ENCODE data around the gene GLI1.

DNA sequence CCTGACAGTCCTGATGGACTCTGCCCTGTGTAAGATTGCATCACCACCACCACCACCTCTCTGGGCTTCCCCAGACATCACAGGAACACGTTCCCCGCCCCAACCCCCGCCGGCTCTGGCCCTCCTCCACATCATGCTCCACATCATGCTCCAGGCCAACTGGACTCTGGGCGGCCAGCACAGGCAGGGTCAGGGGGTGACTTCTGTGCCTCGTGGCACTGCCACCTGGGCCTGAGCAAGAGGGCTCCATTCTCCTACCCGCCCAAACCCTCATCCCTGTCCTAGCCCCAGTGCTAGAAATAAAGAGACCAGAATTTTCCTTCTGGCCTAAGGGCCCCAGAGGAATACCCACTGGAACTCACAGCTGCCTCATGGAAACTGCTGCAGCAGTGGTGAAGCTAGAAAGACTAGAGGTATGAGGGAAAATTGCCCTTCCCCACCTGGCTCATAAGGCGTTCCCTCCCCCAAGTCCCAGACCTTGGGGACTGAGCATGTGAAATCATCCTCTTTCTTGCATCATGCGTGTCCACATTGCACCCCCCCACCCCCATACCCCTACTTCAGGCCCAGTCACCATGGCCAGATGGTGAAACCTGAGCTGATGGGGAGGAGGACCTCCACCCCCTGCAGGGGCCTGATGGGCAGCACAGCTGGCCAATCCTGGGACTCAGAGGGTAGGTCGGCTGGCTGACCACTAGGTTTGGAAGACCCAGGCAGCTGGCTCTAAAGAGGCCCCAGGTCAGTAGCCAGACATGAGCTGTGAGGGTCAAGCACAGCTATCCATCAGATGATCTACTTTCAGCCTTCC lies 4.8 kb upstream of the GLI1 start, which contains the start of gene INHBE:
- TF ChIP-seq, protein P1, sequence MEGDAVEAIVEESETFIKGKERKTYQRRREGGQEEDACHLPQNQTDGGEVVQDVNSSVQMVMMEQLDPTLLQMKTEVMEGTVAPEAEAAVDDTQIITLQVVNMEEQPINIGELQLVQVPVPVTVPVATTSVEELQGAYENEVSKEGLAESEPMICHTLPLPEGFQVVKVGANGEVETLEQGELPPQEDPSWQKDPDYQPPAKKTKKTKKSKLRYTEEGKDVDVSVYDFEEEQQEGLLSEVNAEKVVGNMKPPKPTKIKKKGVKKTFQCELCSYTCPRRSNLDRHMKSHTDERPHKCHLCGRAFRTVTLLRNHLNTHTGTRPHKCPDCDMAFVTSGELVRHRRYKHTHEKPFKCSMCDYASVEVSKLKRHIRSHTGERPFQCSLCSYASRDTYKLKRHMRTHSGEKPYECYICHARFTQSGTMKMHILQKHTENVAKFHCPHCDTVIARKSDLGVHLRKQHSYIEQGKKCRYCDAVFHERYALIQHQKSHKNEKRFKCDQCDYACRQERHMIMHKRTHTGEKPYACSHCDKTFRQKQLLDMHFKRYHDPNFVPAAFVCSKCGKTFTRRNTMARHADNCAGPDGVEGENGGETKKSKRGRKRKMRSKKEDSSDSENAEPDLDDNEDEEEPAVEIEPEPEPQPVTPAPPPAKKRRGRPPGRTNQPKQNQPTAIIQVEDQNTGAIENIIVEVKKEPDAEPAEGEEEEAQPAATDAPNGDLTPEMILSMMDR (IDR thresholded peaks at IDR 0.05), result no peak
- no peak for TF ChIP-seq POLR2A (IDR thresholded peaks at IDR 0.05)
